OCI-LY1 (cell line): ENCODE results near the gene CBFA2T2.

Source experiments
- CTCF ChIP-seq: fragments of 200-600 bp; sonication (generic), shearing (Covaris generic); IDR thresholded peaks from 2 replicates; pipeline ENCODE4 v1.5.1; 2017; ENCODE audit warnings: mild to moderate bottlenecking, antibody characterized with exemption, low read length, moderate library complexity, mixed read lengths
- EZH2 ChIP-seq: fragments of 200-600 bp; sonication (generic), shearing (Covaris generic); IDR thresholded peaks from 2 replicates; pipeline ENCODE4 v1.8.0; 2017; ENCODE audit warnings: borderline replicate concordance, mixed run types, mild to moderate bottlenecking, antibody characterized with exemption, low read length, moderate library complexity, mixed read lengths

DNA sequence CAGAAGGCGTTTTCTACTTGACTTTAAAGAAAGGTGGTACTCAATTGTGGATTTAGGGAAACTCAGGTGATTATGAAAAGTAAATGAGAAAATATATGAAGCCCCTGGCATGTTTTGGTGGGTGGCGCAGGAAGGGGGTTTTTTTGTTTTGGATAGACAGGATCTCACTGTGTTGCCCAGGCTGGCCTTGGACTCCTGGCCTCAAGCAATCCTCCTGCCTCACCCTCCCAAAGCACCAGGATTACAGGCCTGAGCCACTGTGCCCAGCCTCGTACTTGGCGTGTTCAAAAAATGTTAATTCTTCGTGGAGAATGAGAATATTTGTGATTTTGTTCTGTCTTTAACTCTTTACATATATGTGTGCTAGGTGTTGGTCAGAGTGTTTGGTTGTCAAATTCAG is 140.1 kb downstream of the CBFA2T2 start:
- TF ChIP-seq CTCF = no peak
- no peak for TF ChIP-seq EZH2
